Nephron (organoid): ENCODE data around the gene IWS1.
A peak's percentile ranks its signal among the peaks of the same experiment; 100 is the strongest.

ENCODE experiments used
- H3K27ac Mint-ChIP-seq, 3 experiments: 2 replicates each; pipeline ENCODE4 v1.8.0; 2020; ENCODE audit warnings: mixed read lengths in 3 of 3, mild to moderate bottlenecking in 2 of 3, moderate library complexity in 1 of 3
- H3K27me3 Mint-ChIP-seq: 2 replicates; pipeline ENCODE4 v1.8.0; 2021; ENCODE audit warnings: low read depth, mild to moderate bottlenecking, moderate library complexity, mixed read lengths
- H3K36me3 Mint-ChIP-seq: 2 replicates; pipeline ENCODE4 v1.8.0; 2020; ENCODE audit warnings: low read depth, mixed read lengths
- H3K4me1 Mint-ChIP-seq: 2 replicates; pipeline ENCODE4 v1.8.0; 2020; ENCODE audit warnings: mixed read lengths
- H3K4me3 Mint-ChIP-seq, 3 experiments: 2 replicates each; pipeline ENCODE4 v1.8.0; 2020; ENCODE audit warnings: mild to moderate bottlenecking in 3 of 3, mixed read lengths in 3 of 3, moderate library complexity in 2 of 3
- H3K9me3 Mint-ChIP-seq: 2 replicates; pipeline ENCODE4 v1.8.0; 2020; ENCODE audit warnings: mixed read lengths
- CTCF ChIP-seq, 3 experiments: fragments of 200-600 bp; sonication (generic); IDR thresholded peaks; one replicate each; pipeline ENCODE4 v1.5.0; 2021; ENCODE audit warnings: antibody characterized with exemption in 3 of 3; ENCODE audit not compliant: unreplicated experiment in 3 of 3

The IWS1 gene

GRCh38 chr2:127471286-127471988 lies 54.9 kb downstream of the IWS1 start:
- Mint-ChIP-seq H3K27ac (no peak overlapping the region), H3K9me3 (peaks cover 15% of the 10 kb centered on the region), H3K4me1 (peaks cover 5% of the 10 kb centered on the region), H3K4me3 (no peak overlapping the region), H3K36me3 (peaks cover 34% of the 10 kb centered on the region), H3K27me3 (no peaks in the 10 kb centered on the region)
- TF ChIP-seq CTCF (IDR thresholded peaks at IDR 0.05; ENCODE audit: unreplicated experiment in 3 of 3), result no peak

GRCh38 chr2:127469974-127470373 lies 56.3 kb downstream of the IWS1 start:
- Mint-ChIP-seq H3K27me3 (no peaks in the 10 kb centered on the region), H3K36me3 (peaks cover 23% of the 10 kb centered on the region), H3K4me3 (no peak overlapping the region), H3K27ac (no peak overlapping the region), H3K4me1 (peaks cover 10% of the 10 kb centered on the region), H3K9me3 (peaks cover 2% of the 10 kb centered on the region)
- no peak for TF ChIP-seq CTCF (IDR thresholded peaks at IDR 0.05; ENCODE audit: unreplicated experiment in 3 of 3)

GRCh38 chr2:127469051-127469450 lies 57.2 kb downstream of the IWS1 start:
- no peaks in the 10 kb centered on the region for H3K27me3 Mint-ChIP-seq
- no peaks in the 10 kb centered on the region for H3K9me3 Mint-ChIP-seq
- H3K4me3 Mint-ChIP-seq, result no peak overlapping the region
- TF ChIP-seq CTCF (IDR thresholded peaks at IDR 0.05; ENCODE audit: unreplicated experiment in 3 of 3), result no peak
- H3K36me3 Mint-ChIP-seq, result peaks cover 22% of the 10 kb centered on the region
- H3K27ac Mint-ChIP-seq, result no peak overlapping the region
- peaks cover 17% of the 10 kb centered on the region for H3K4me1 Mint-ChIP-seq

GRCh38 chr2:127465258-127465657 lies 61.0 kb downstream of the IWS1 start:
- H3K27ac Mint-ChIP-seq, result peak overlapping the region; percentile 40 to 84 (median 78)
- no peaks in the 10 kb centered on the region for H3K9me3 Mint-ChIP-seq
- TF ChIP-seq CTCF (IDR thresholded peaks at IDR 0.05; ENCODE audit: unreplicated experiment in 3 of 3), result no peak
- H3K36me3 Mint-ChIP-seq, result peaks cover 22% of the 10 kb centered on the region
- H3K4me3 Mint-ChIP-seq, result no peak overlapping the region
- no peaks in the 10 kb centered on the region for H3K27me3 Mint-ChIP-seq
- peaks cover 37% of the 10 kb centered on the region for H3K4me1 Mint-ChIP-seq

- no peak for TF ChIP-seq CTCF (IDR thresholded peaks at IDR 0.05; ENCODE audit: unreplicated experiment in 3 of 3)
- no peaks in the 10 kb centered on the region for H3K9me3 Mint-ChIP-seq
- peaks cover 37% of the 10 kb centered on the region for H3K4me1 Mint-ChIP-seq
- peak overlapping the region; percentile 73 to 85 (median 84) for H3K27ac Mint-ChIP-seq
- peaks cover 22% of the 10 kb centered on the region for H3K36me3 Mint-ChIP-seq
- H3K4me3 Mint-ChIP-seq, result no peak overlapping the region
- H3K27me3 Mint-ChIP-seq, result no peaks in the 10 kb centered on the region
Observed at GRCh38 chr2:127464470-127465257, 61.6 kb downstream of the IWS1 start.
